Natural killer cell (primary cell): ENCODE data around the gene PRR7. TPM values are rescaled to one million over a fixed set of nuclear protein-coding genes. Genes with fewer than 3 reads are reported as not detected.
"Not testable (repeated sequence)": the region's sequence is repeated elsewhere in the genome, so short reads cannot be mapped to it uniquely, and the experiment has no call there.

Experiments
- ATAC-seq, 3 donors: fragments of 150-1000 bp in 2 of 3; fragments of 200-7000 bp in 1 of 3; cut with Tn5 transposase; 1 replicate in 1 of 3; 2 replicates in 2 of 3; pipeline ENCODE4 v1.10.0; 2021; ENCODE audit warnings: mild to moderate bottlenecking in 2 of 3, moderate library complexity in 2 of 3
- DNase-seq, 2 donors: peaks; one replicate each; pipeline versions ENCODE4 v3.0.0 to v3.0.0-alpha.2; 2013 to 2021; ENCODE audit warnings: mixed read lengths in 1 of 2
- H3K27ac ChIP-seq: one replicate; pipeline ENCODE4 v1.5.1; 2013; ENCODE audit warnings: mild to moderate bottlenecking, low read length
- H3K27me3 ChIP-seq: one replicate; pipeline ENCODE4 v1.6.1; 2013; ENCODE audit warnings: low read length; ENCODE audit not compliant: control insufficient read depth, insufficient read depth
- H3K36me3 ChIP-seq: one replicate; pipeline ENCODE4 v1.6.1; 2013; ENCODE audit warnings: low read length; ENCODE audit not compliant: control insufficient read depth, insufficient read depth
- H3K4me1 ChIP-seq: one replicate; pipeline ENCODE4 v1.6.1; 2013; ENCODE audit warnings: low read length; ENCODE audit not compliant: control insufficient read depth, insufficient read depth
- H3K4me3 ChIP-seq: one replicate; pipeline ENCODE4 v1.5.1; 2013; ENCODE audit warnings: low read length
- H3K9me3 ChIP-seq: one replicate; pipeline ENCODE4 v1.6.1; 2013; ENCODE audit warnings: low read length; ENCODE audit not compliant: control insufficient read depth, insufficient read depth
- H3K27ac Mint-ChIP-seq, 2 donors: one replicate each; pipeline ENCODE4 v1.8.0; 2022; ENCODE audit warnings: mild to moderate bottlenecking in 2 of 2, mixed read lengths in 2 of 2, moderate library complexity in 1 of 2
- H3K27me3 Mint-ChIP-seq, 2 donors: one replicate each; pipeline ENCODE4 v1.8.0; 2022; ENCODE audit warnings: low read depth in 2 of 2, mixed read lengths in 2 of 2
- H3K36me3 Mint-ChIP-seq: one replicate; pipeline ENCODE4 v1.8.0; 2022; ENCODE audit warnings: mixed read lengths
- H3K4me1 Mint-ChIP-seq, 2 donors: one replicate each; pipeline ENCODE4 v1.8.0; 2022; ENCODE audit warnings: mixed read lengths in 2 of 2
- H3K4me3 Mint-ChIP-seq: one replicate; pipeline ENCODE4 v1.8.0; 2022; ENCODE audit warnings: mild to moderate bottlenecking, moderate library complexity, mixed read lengths
- H3K9me3 Mint-ChIP-seq, 2 donors: one replicate each; pipeline ENCODE4 v1.8.0; 2022; ENCODE audit warnings: mixed read lengths in 2 of 2
- CTCF ChIP-seq: fragments of 200-600 bp; IDR thresholded peaks from one replicate; pipeline ENCODE4 v1.8.0; 2022; ENCODE audit warnings: antibody characterized with exemption
- WGBS: methylation state at CpG from one replicate; pipeline ENCODE4 v1.1.7; 2013; ENCODE audit warnings: missing lambda C conversion rate; ENCODE audit not compliant: insufficient coverage; 5-methylcytosine and 5-hydroxymethylcytosine counted together
- intact Hi-C: fragments of 100-400 bp; cut with micrococcal nuclease; formaldehyde crosslinking; loops from one replicate; pipeline ENCODE4 v1.14.2; 2022
- total RNA-seq, 4 donors: library from RNA; stranded (reverse); fragments of 120-200 nt in 1 of 4; gene quantifications; one replicate each; pipeline versions ENCODE4 v1.2.3 to v1.2.4, GENCODE V29; 2013 to 2022

Gene PRR7
- total RNA-seq, 3 donors from 2014 or later (not counting 1 experiment from before 2014, with no cell fraction given), result 21.6 to 27.9 (median 23.3) TPM

- 95% methylated on average over 22 of the region's 22 CpGs for WGBS
Observed at GRCh38 chr5:177483994-177484901, 37.6 kb downstream of the PRR7 start.

GRCh38 chr5:177484902-177485549 is 38.4 kb downstream of the PRR7 start:
- H3K9me3 ChIP-seq, result no peaks in the 10 kb centered on the region
- no peak for TF ChIP-seq CTCF
- H3K27ac Mint-ChIP-seq, result no peak overlapping the region
- peaks cover 2 to 3% of the 10 kb centered on the region in 2 donors for H3K4me1 Mint-ChIP-seq
- H3K27me3 ChIP-seq, result no peaks in the 10 kb centered on the region
- H3K36me3 ChIP-seq, result no peaks in the 10 kb centered on the region
- DNase-seq (no peak), ATAC-seq (no peak)
- H3K4me3 Mint-ChIP-seq, result no peak overlapping the region
- intact Hi-C loops, result no loop called here
- peaks cover 0 to 4% of the 10 kb centered on the region in 2 donors for H3K27me3 Mint-ChIP-seq
- H3K27ac ChIP-seq, result no peak overlapping the region
- H3K4me1 ChIP-seq, result peaks cover 6% of the 10 kb centered on the region
- H3K9me3 Mint-ChIP-seq, result no peaks in the 10 kb centered on the region
- H3K36me3 Mint-ChIP-seq, result no peaks in the 10 kb centered on the region
- H3K4me3 ChIP-seq, result no peak overlapping the region
- 79% methylated on average over 13 of the region's 13 CpGs for WGBS

More at GRCh38 chr5:177483994-177484901, 37.6 kb downstream of the PRR7 start:
- Mint-ChIP-seq H3K27me3 (peaks cover 0 to 4% of the 10 kb centered on the region in 2 donors), H3K4me1 (peaks cover 10% of the 10 kb centered on the region in 2 donors), H3K4me3 (no peak overlapping the region), H3K9me3 (no peaks in the 10 kb centered on the region), H3K36me3 (no peaks in the 10 kb centered on the region), H3K27ac (no peak overlapping the region)
- Histone ChIP-seq H3K4me3 (no peak overlapping the region), H3K27me3 (no peaks in the 10 kb centered on the region), H3K27ac (no peak overlapping the region), H3K4me1 (peaks cover 13% of the 10 kb centered on the region), H3K9me3 (no peaks in the 10 kb centered on the region), H3K36me3 (no peaks in the 10 kb centered on the region)
- DNase-seq (no peak), ATAC-seq (no peak)
- no peak for TF ChIP-seq CTCF
- intact Hi-C loops, result no loop called here

- H3K9me3 ChIP-seq, DNase-seq, H3K27ac ChIP-seq, H3K4me1 Mint-ChIP-seq, H3K27ac Mint-ChIP-seq, H3K4me3 ChIP-seq, H3K36me3 ChIP-seq, H3K9me3 Mint-ChIP-seq, H3K4me3 Mint-ChIP-seq, H3K4me1 ChIP-seq, H3K27me3 Mint-ChIP-seq, ATAC-seq, intact Hi-C loops, H3K36me3 Mint-ChIP-seq, H3K27me3 ChIP-seq: not testable (repeated sequence)
- 100% methylated on average over 2 of the region's 3 CpGs for WGBS
Observed at GRCh38 chr5:177485753-177486152, 39.1 kb downstream of the PRR7 start.

- DNase-seq (no peak), ATAC-seq (no peak)
- H3K4me1 Mint-ChIP-seq, result peaks cover 0 to 5% of the 10 kb centered on the region in 2 donors
- H3K27me3 Mint-ChIP-seq, result peaks cover 0 to 4% of the 10 kb centered on the region in 2 donors
- H3K4me3 ChIP-seq, result no peak overlapping the region
- intact Hi-C loops, result no loop called here
- no peaks in the 10 kb centered on the region for H3K36me3 ChIP-seq
- H3K27me3 ChIP-seq, result no peaks in the 10 kb centered on the region
- no peak overlapping the region for H3K4me3 Mint-ChIP-seq
- no peaks in the 10 kb centered on the region for H3K36me3 Mint-ChIP-seq
- no peaks in the 10 kb centered on the region for H3K9me3 Mint-ChIP-seq
- TF ChIP-seq CTCF, result no peak
- H3K4me1 ChIP-seq, result no peaks in the 10 kb centered on the region
- 95% methylated on average over 3 of the region's 3 CpGs for WGBS
- no peaks in the 10 kb centered on the region for H3K9me3 ChIP-seq
- H3K27ac ChIP-seq, result no peak overlapping the region
- H3K27ac Mint-ChIP-seq, result no peak overlapping the region
Observed at GRCh38 chr5:177486256-177486655, 39.6 kb downstream of the PRR7 start.
